ENCODE measurements around the gene SIGLEC7. TPM values are rescaled to one million over a fixed set of nuclear protein-coding genes. Genes with fewer than 3 reads are reported as not detected.
"Not testable (repeated sequence)": the region's sequence is repeated elsewhere in the genome, so short reads cannot be mapped to it uniquely, and the experiment has no call there.

SIGLEC7 gene
- total RNA-seq, 1 experiment from 2014 or later = not detected

DNA sequence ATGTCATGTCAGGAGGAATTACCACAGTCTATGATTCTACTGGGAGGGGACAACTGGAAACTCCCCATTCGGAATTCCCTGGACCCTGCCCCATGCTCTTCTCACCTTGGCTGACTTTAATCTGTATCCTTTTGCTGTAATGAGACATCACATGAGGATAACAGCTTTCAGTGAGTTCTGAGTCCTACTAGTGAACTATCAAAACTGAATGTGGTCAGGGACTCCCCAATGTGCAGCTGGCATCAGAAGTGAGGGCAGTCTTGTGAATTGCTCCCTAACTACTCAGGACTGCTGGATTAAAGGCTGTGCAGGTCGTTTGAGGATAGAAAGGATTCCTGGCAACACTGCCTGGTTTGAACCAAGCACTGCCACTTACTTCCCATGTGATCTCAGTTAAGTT lies 15.2 kb downstream of the SIGLEC7 start:
- H3K4me3 ChIP-seq = no peak overlapping the region
- H3K27ac ChIP-seq = no peak overlapping the region
- H3K9me3 ChIP-seq (replicated peaks) = no peaks in the 10 kb centered on the region
- no peaks in the 10 kb centered on the region for H3K36me3 ChIP-seq
- H3K4me1 ChIP-seq (replicated peaks) = no peaks in the 10 kb centered on the region
- peaks cover 2% of the 10 kb centered on the region for H3K27me3 ChIP-seq (replicated peaks)
- DNase-seq (ENCODE audit: low read depth in 1 of 2, low spot score in 2 of 2) = no peak

- peaks cover 5% of the 10 kb centered on the region for H3K27me3 ChIP-seq (replicated peaks)
- peak in 1 of 2 experiments; percentile 5 for DNase-seq (ENCODE audit: low read depth in 1 of 2, low spot score in 2 of 2)
- no peaks in the 10 kb centered on the region for H3K36me3 ChIP-seq
- no peaks in the 10 kb centered on the region for H3K4me1 ChIP-seq (replicated peaks)
- H3K9me3 ChIP-seq (replicated peaks) = no peaks in the 10 kb centered on the region
- no peak overlapping the region for H3K4me3 ChIP-seq
- no peak overlapping the region for H3K27ac ChIP-seq
These were observed 16.5 kb downstream of the SIGLEC7 start for GRCh38 chr19:51158474-51159129.

- no peak overlapping the region for H3K4me3 ChIP-seq
- no peaks in the 10 kb centered on the region for H3K4me1 ChIP-seq (replicated peaks)
- no peaks in the 10 kb centered on the region for H3K9me3 ChIP-seq (replicated peaks)
- no peaks in the 10 kb centered on the region for H3K36me3 ChIP-seq
- no peak for DNase-seq (ENCODE audit: low read depth in 1 of 2, low spot score in 2 of 2)
- peaks cover 10% of the 10 kb centered on the region for H3K27me3 ChIP-seq (replicated peaks)
- H3K27ac ChIP-seq = no peak overlapping the region
These were observed 17.6 kb downstream of the SIGLEC7 start for GRCh38 chr19:51159656-51160055.

- Histone ChIP-seq H3K27me3 (replicated peaks) (peaks cover 16% of the 10 kb centered on the region), H3K9me3 (replicated peaks) (no peaks in the 10 kb centered on the region), H3K27ac (no peak overlapping the region), H3K4me3 (no peak overlapping the region), H3K4me1 (replicated peaks) (no peaks in the 10 kb centered on the region), H3K36me3 (no peaks in the 10 kb centered on the region)
- DNase-seq (ENCODE audit: low read depth in 1 of 2, low spot score in 2 of 2) = no peak
These were observed 19.2 kb downstream of the SIGLEC7 start for GRCh38 chr19:51161266-51161665.

- Histone ChIP-seq H3K9me3 (replicated peaks) (no peaks in the 10 kb centered on the region), H3K4me1 (replicated peaks) (no peaks in the 10 kb centered on the region), H3K36me3 (no peaks in the 10 kb centered on the region), H3K27ac (no peak overlapping the region), H3K27me3 (replicated peaks) (peaks cover 19% of the 10 kb centered on the region), H3K4me3 (no peak overlapping the region)
- no peak for DNase-seq (ENCODE audit: low read depth in 1 of 2, low spot score in 2 of 2)
These were observed 19.9 kb downstream of the SIGLEC7 start for GRCh38 chr19:51161867-51162496.

DNA sequence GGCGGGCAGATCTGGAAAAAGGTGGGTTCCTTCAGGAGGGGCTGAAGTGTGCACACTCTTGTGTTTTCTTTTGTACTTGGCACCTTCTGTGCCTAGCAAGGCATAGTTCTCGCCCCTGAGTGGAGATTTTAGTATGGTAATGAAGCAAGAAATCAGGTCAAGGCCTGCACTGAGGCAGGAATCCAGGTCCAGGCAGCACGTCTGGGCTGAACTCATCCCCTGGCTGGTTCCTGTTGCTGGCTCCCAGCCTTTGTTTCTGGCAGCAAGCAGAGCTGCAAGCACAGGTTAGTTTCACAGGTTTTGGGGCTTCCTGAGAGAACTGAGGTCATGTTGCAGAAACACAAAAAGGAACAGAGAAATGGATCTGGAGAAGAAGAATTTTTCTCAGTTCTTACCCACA lies 21.2 kb downstream of the SIGLEC7 start:
- Histone ChIP-seq H3K36me3 (no peaks in the 10 kb centered on the region), H3K9me3 (replicated peaks) (no peaks in the 10 kb centered on the region), H3K27me3 (replicated peaks) (peaks cover 19% of the 10 kb centered on the region), H3K27ac (no peak overlapping the region), H3K4me3 (no peak overlapping the region), H3K4me1 (replicated peaks) (no peaks in the 10 kb centered on the region)
- DNase-seq (ENCODE audit: low read depth in 1 of 2, low spot score in 2 of 2) = no peak

- Histone ChIP-seq H3K36me3 (no peaks in the 10 kb centered on the region), H3K27me3 (replicated peaks) (peaks cover 19% of the 10 kb centered on the region), H3K9me3 (replicated peaks) (no peaks in the 10 kb centered on the region), H3K4me1 (replicated peaks) (no peaks in the 10 kb centered on the region), H3K27ac (no peak overlapping the region), H3K4me3 (no peak overlapping the region)
- no peak for DNase-seq (ENCODE audit: low read depth in 1 of 2, low spot score in 2 of 2)
These were observed 22.1 kb downstream of the SIGLEC7 start for GRCh38 chr19:51164215-51164614.

GRCh38 chr19:51166846-51167490 lies 24.9 kb downstream of the SIGLEC7 start:
- Histone ChIP-seq H3K36me3 (no peaks in the 10 kb centered on the region), H3K4me3 (no peak overlapping the region), H3K27me3 (replicated peaks) (peaks cover 32% of the 10 kb centered on the region), H3K27ac (no peak overlapping the region), H3K9me3 (replicated peaks) (no peaks in the 10 kb centered on the region), H3K4me1 (replicated peaks) (no peaks in the 10 kb centered on the region)
- no peak for DNase-seq (ENCODE audit: low read depth in 1 of 2, low spot score in 2 of 2)

DNA sequence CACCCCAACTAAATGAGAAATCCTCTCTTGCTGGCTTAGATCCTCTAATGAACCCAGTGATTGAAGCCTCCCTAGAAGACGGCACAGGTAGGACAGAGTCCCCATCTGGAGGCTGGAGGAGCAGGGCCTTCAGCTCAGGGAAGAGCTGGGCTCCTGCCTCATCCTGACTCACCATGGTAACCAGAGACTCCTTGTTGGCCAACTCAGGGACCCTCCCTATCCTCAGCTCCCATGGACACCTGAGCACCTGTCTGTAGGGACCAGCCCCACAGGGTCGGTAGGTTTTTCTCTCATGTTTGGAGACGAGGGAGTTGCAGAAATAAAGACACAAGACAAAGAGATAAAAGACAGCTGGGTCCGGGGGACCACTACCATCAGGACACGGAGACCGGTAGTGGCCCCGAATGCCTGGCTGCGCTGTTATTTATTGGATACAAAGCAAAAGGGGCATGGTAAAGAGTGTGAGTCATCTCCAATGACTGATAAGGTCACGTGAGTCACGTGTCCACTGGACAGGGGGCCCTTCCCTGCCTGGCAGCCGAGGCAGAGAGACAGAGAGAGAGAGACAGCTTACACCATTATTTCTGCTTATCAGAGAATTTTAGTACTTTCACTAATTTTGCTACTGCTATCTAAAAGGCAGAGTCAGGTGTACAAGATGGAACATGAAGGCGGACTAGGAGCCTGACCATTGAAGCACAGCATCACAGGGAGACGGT lies 26.6 kb downstream of the SIGLEC7 start:
- H3K4me1 ChIP-seq (replicated peaks) = no peaks in the 10 kb centered on the region
- no peaks in the 10 kb centered on the region for H3K36me3 ChIP-seq
- no peak for DNase-seq (ENCODE audit: low read depth in 1 of 2, low spot score in 2 of 2)
- no peak overlapping the region for H3K27ac ChIP-seq
- peaks cover 28% of the 10 kb centered on the region for H3K27me3 ChIP-seq (replicated peaks)
- H3K9me3 ChIP-seq (replicated peaks) = no peaks in the 10 kb centered on the region
- H3K4me3 ChIP-seq = no peak overlapping the region

GRCh38 chr19:51169283-51169918 lies 27.3 kb downstream of the SIGLEC7 start:
- not testable (repeated sequence) for H3K36me3 ChIP-seq; H3K4me3 ChIP-seq; H3K4me1 ChIP-seq (replicated peaks); H3K27ac ChIP-seq; H3K9me3 ChIP-seq (replicated peaks)
- DNase-seq (ENCODE audit: low read depth in 1 of 2, low spot score in 2 of 2) = peak; percentile 38 to 69
- H3K27me3 ChIP-seq (replicated peaks) = peaks cover 22% of the 10 kb centered on the region

- Histone ChIP-seq H3K27me3 (replicated peaks) (peaks cover 13% of the 10 kb centered on the region; the same call in 1 of the 2 replicates), H3K36me3 (no peaks in the 10 kb centered on the region), H3K9me3 (replicated peaks) (no peaks in the 10 kb centered on the region), H3K4me3 (no peak overlapping the region), H3K27ac (no peak overlapping the region), H3K4me1 (replicated peaks) (no peaks in the 10 kb centered on the region)
- DNase-seq (ENCODE audit: low read depth in 1 of 2, low spot score in 2 of 2) = no peak
These were observed 30.1 kb downstream of the SIGLEC7 start for GRCh38 chr19:51172223-51172622.

- H3K36me3 ChIP-seq = no peaks in the 10 kb centered on the region
These were observed 31.6 kb downstream of the SIGLEC7 start for GRCh38 chr19:51173681-51174080.

DNA sequence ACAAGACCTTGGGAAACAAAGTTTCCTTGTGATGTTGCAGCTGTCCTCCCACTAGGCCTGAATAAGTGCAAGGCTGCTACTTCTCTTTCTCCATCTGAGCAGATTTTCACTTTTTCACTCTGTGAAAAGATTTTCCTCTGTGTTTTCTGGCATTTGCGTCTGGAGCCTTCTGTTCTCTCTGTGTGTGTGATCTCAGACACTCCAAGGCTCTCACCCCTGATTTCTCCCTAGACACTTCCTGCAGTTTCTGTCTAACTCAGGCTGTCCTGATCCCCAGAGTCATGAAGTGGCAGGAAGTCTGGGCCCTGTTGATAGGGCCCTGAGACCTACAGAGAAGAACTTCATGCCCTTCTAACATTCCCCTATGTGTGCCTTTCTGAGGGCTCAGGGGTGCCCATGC lies 37.2 kb downstream of the SIGLEC7 start:
- H3K36me3 ChIP-seq = no peaks in the 10 kb centered on the region
- no peaks in the 10 kb centered on the region for H3K9me3 ChIP-seq (replicated peaks)
- no peak overlapping the region for H3K27ac ChIP-seq
- H3K27me3 ChIP-seq (replicated peaks) = 0 out of 2 replicates have a peak, but pooled peaks cover 2% of the 10 kb centered on the region
- H3K4me1 ChIP-seq (replicated peaks) = no peaks in the 10 kb centered on the region
- DNase-seq (ENCODE audit: low read depth in 1 of 2, low spot score in 2 of 2) = no peak
- no peak overlapping the region for H3K4me3 ChIP-seq

More at GRCh38 chr19:51173681-51174080, 31.6 kb downstream of the SIGLEC7 start:
- Histone ChIP-seq H3K4me1 (replicated peaks) (no peaks in the 10 kb centered on the region), H3K27me3 (replicated peaks) (peaks cover 13% of the 10 kb centered on the region; the same call in 1 of the 2 replicates), H3K4me3 (no peak overlapping the region), H3K27ac (no peak overlapping the region), H3K9me3 (replicated peaks) (no peaks in the 10 kb centered on the region)
- DNase-seq (ENCODE audit: low read depth in 1 of 2, low spot score in 2 of 2) = no peak

Data from SJSA1 (cell line).